ENCODE measurements around the gene INPP4B.

INPP4B gene

GRCh38 chr4:142875117-142875516, 29.0 kb upstream of the INPP4B start:
- TF ChIP-seq, protein P1, sequence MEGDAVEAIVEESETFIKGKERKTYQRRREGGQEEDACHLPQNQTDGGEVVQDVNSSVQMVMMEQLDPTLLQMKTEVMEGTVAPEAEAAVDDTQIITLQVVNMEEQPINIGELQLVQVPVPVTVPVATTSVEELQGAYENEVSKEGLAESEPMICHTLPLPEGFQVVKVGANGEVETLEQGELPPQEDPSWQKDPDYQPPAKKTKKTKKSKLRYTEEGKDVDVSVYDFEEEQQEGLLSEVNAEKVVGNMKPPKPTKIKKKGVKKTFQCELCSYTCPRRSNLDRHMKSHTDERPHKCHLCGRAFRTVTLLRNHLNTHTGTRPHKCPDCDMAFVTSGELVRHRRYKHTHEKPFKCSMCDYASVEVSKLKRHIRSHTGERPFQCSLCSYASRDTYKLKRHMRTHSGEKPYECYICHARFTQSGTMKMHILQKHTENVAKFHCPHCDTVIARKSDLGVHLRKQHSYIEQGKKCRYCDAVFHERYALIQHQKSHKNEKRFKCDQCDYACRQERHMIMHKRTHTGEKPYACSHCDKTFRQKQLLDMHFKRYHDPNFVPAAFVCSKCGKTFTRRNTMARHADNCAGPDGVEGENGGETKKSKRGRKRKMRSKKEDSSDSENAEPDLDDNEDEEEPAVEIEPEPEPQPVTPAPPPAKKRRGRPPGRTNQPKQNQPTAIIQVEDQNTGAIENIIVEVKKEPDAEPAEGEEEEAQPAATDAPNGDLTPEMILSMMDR (IDR thresholded peaks at IDR 0.05; ENCODE audit: insufficient read depth, low read depth, low read length, missing control alignments): no peak
- no peak overlapping the region for H3K4me3 ChIP-seq (ENCODE audit: low read length)
- no peak for DNase-seq (ENCODE audit: low read depth)

- H3K4me3 ChIP-seq (ENCODE audit: low read length): no peak overlapping the region
- TF ChIP-seq, protein P1 (IDR thresholded peaks at IDR 0.05; ENCODE audit: insufficient read depth, low read depth, low read length, missing control alignments): no peak
- DNase-seq (ENCODE audit: low read depth): no peak
These were observed 28.6 kb upstream of the INPP4B start for GRCh38 chr4:142874684-142875083.

DNA sequence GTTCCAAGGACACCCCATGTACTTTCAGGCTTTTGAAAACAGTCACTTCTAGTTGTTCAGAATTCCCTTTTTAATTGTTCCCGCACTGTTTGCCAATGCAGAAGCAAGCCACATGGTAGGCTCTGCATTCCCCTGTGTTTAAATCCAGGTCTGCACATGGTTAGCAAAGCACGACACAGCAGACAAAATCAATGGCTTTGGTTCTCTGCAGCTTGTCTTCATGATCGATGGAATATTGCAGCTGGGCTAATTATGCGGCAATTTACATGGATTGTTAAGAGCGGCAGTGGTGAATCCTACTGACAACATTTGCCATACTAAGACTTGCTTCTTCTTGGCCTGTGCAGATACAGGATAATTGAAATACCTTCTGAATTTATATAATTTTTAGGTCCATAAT, 20.6 kb upstream of the INPP4B start:
- H3K4me3 ChIP-seq (ENCODE audit: low read length): no peak overlapping the region
- TF ChIP-seq, protein P1 (IDR thresholded peaks at IDR 0.05; ENCODE audit: insufficient read depth, low read depth, low read length, missing control alignments): no peak
- DNase-seq (ENCODE audit: low read depth): no peak

- DNase-seq (ENCODE audit: low read depth): no peak
- no peak overlapping the region for H3K4me3 ChIP-seq (ENCODE audit: low read length)
- TF ChIP-seq, protein P1 (IDR thresholded peaks at IDR 0.05; ENCODE audit: insufficient read depth, low read depth, low read length, missing control alignments): no peak
These were observed 15.2 kb upstream of the INPP4B start for GRCh38 chr4:142861351-142861750.

- DNase-seq (ENCODE audit: low read depth): no peak
- H3K4me3 ChIP-seq (ENCODE audit: low read length): no peak overlapping the region
- TF ChIP-seq, protein P1 (IDR thresholded peaks at IDR 0.05; ENCODE audit: insufficient read depth, low read depth, low read length, missing control alignments): no peak
These were observed 12.9 kb upstream of the INPP4B start for GRCh38 chr4:142858965-142859364.

GRCh38 chr4:142858446-142858845, 12.3 kb upstream of the INPP4B start:
- TF ChIP-seq, protein P1 (IDR thresholded peaks at IDR 0.05; ENCODE audit: insufficient read depth, low read depth, low read length, missing control alignments): no peak
- no peak for DNase-seq (ENCODE audit: low read depth)

DNA sequence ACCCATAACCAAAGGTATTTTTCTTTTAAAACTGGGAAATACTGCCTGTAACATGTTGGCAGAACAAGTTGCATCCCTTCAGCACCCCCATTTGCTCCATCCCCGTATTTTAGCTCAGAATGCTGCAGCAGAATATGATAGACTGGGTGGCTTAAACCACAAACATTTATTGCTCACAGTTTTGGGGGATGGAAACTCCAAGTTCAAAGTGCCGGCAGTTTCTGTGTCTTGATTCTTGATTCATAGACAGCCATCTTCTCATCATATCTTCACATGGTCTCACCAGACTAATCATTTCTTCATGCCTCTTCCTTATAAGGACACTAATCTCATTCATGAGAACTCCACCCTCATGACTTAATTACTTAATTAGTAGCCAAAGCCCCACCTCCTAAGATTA, 10.5 kb upstream of the INPP4B start:
- no peak overlapping the region for H3K4me3 ChIP-seq (ENCODE audit: low read length)
- TF ChIP-seq, protein P1 (IDR thresholded peaks at IDR 0.05; ENCODE audit: insufficient read depth, low read depth, low read length, missing control alignments): no peak
- no peak for DNase-seq (ENCODE audit: low read depth)

More at GRCh38 chr4:142858446-142858845, 12.3 kb upstream of the INPP4B start:
- H3K4me3 ChIP-seq (ENCODE audit: low read length): no peak overlapping the region
